Left ventricle myocardium superior (tissue), 1 donor: Measurements from ENCODE around the gene SLC1A4. TPM values are rescaled to one million over a fixed set of nuclear protein-coding genes. Genes with fewer than 3 reads are reported as not detected.

Source experiments
- ATAC-seq: fragments of 200-7000 bp; cut with Tn5 transposase; one replicate; pipeline ENCODE4 v1.9.1; 2020; ENCODE audit warnings: mild to moderate bottlenecking, moderate library complexity
- DNase-seq: peaks from one replicate; pipeline ENCODE4 v3.0.0-alpha.2; 2020
- intact Hi-C: fragments of 100-400 bp; cut with micrococcal nuclease; formaldehyde crosslinking; loops from one replicate; pipeline ENCODE4 v1.11.0; 2022
- total RNA-seq: library from RNA; stranded (reverse); fragmentation: NEBNext Ultra II Directional; extraction: Animal tissue kit (Norgen Biotek cat#: 25700); gene quantifications from one replicate; pipeline ENCODE4 v1.2.1, GENCODE V29; 2021
- donor health status: DM: no; HTN: yes; CAD: no; lungs with severe emphysema.

The SLC1A4 gene
- total RNA-seq, 1 donor from 2014 or later, result 6.2 TPM

DNA sequence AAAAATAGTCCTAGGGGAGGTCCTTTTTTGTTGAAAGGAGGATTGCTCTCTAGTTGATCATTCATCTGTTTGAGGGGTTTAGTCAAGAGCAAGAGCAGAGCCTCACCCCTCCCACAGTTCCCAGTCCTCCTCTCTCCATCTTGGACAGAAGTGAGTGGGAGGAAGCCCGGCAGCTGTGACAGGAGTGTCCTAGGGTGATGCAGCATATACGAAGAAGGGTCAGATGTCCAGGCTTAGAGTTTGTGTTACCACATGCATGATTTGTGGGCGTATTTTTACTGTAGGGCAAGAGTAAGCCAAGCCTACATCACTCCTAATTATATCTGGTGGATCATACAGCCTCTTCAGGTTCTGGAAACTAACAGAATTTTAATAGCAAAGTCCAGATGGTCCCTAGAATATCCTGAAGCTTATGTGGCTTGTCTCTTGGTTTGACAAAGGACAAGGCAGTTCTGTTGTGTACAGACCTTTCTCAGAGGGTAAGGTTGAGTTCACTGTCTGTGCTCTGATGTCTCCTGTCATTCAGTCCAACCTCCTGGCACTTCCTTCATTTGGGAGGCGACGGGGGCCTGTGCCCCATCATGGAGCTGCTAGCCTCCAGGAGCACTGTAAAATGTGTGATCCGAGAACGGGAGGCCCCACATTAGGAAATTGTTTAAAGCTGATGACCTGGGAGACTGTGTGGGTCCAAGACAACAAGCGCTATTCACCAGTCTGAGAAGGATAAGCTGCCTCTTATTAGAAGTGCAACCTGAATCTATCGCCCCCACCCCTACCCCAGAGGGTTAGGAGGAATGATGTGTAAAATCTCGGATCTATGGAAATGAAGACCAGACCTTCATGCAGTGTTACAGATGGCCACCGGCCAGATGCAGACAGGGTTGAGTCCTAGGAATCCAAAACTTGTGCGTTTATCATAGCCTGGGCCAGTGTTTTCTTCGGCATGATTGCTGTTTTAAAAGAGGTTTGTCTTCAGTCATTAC is 73.9 kb downstream of the SLC1A4 start:
- intact Hi-C loops, result loop anchor here (10.0 kb wide), 1 partner anchor 102 kb away; no protein-coding TSS in a partner anchor
- DNase-seq (no peak), ATAC-seq (no peak)

DNA sequence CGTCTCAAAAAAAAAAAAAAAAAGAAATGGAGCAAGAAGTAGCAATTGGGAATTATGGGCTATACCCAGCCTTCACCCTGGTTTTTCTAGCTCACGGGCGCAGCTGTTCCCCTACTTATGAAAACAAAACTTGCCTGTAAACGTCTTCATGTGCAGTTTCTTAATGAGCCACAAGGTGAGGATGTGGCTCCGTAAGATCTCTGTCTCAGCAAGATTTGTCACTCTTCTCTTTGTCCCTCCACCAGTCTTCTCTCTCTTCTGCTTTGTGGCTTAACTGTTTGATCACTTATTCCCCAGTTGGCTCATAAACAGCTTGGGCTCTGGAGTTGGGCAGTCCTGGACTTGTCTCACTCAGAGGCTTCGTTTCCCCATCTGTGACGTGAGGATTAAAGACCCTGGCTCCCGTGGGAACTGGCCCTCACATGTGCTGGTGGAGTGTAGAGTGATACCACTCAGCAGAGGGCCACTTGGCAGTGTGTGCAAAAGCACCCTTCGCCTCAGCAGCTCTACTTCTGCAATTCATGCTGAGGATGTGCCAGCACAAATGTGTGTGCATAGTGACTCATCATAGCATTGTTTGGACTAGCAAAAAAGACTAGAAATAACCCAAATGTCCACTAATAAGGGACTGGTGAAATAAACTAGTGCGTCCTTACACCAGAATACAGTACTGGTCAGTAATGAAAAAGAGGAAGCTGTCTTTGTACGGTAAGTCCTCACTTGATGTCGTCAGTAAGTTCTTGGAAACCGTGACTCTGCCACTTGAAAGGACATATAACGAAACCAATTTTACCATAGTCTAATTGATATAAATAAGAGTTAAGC is 75.7 kb downstream of the SLC1A4 start:
- DNase-seq, result peak; percentile 75
- intact Hi-C loops, result loop anchor here (10.0 kb wide), 1 partner anchor 100 kb away; no protein-coding TSS in a partner anchor
- ATAC-seq, result peak; percentile 80

DNA sequence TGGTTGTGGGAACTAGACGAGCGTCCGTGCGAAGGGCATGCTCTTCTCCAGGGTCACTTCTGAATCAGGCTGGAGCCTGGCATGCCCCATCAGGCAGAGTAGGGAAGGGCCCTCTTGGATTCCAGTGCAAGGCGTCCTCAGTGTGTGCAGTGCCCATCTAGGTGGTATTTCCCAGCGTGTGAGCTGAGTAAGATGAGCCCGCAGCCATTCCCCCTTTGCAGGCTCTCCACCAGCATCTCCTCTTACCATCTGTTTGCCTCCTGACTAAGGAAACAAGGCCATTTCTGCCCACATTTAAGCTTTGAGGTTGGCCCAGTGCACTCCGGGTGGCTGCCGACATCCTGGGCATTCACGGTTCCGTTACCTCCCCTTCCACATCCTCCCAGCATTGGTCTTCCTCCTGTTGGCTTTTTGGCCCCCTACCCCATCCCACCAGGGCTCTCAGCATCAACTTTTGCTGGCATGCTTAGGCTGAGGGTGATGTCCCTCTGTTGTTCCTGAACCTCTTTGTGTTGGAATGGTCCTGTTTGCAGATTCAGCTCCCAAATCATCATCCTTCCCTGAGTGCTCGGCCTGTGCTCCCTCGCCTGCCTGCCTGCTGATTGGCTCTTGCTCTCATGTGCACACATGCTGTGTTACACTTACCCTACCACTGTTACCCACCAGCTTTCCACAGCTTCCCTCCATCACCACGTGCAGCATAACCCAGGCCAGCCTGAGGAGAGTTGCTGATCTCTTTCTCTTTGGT is 78.8 kb downstream of the SLC1A4 start:
- ATAC-seq, result no peak
- no peak for DNase-seq
- intact Hi-C loops, result loop anchor here (10.0 kb wide), 1 partner anchor 97 kb away; no protein-coding TSS in a partner anchor

- ATAC-seq (no peak), DNase-seq (no peak)
- intact Hi-C loops, result loop anchor here (10.0 kb wide), 1 partner anchor 95 kb away; no protein-coding TSS in a partner anchor
These were observed 80.2 kb downstream of the SLC1A4 start for GRCh38 chr2:65069439-65069824.

GRCh38 chr2:65070172-65070830 is 81.1 kb downstream of the SLC1A4 start:
- no peak for DNase-seq
- ATAC-seq, result peak; percentile 48
- intact Hi-C loops, result loop anchor here (5.0 kb wide), 1 partner anchor 57 kb away; no protein-coding TSS in a partner anchor

GRCh38 chr2:65070856-65071255 is 81.7 kb downstream of the SLC1A4 start:
- no peak for ATAC-seq
- intact Hi-C loops, result loop anchor here (5.0 kb wide), 1 partner anchor 56 kb away; no protein-coding TSS in a partner anchor

DNA sequence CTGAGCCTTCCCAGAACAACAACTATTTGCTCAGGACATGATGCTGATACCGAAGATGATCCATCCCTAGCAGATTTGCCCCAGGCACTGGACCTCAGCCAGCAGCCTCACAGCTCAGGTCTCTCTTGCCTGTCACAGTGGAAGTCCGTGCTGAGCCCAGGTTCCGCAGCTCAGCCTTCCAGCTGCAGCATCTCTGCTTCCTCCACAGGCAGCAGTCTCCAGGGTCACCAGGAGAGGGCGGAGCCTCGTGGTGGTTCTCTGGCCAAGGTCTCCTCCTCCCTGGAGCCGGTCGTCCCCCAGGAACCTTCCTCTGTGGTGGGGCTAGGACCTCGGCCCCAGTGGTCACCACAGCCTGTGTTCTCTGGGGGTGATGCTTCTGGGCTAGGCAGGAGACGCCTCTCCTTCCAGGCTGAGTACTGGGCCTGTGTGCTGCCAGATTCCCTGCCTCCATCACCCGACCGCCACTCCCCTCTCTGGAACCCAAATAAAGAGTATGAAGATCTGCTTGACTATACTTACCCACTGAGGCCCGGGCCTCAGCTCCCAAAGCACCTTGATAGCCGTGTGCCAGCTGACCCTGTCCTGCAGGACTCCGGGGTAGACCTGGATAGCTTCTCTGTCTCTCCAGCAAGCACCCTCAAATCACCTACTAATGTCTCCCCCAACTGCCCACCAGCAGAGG is 82.4 kb downstream of the SLC1A4 start:
- intact Hi-C loops, result loop anchor here (5.0 kb wide), 1 partner anchor 56 kb away; no protein-coding TSS in a partner anchor
- DNase-seq (peak; percentile 60), ATAC-seq (no peak)

More at GRCh38 chr2:65070856-65071255, 81.7 kb downstream of the SLC1A4 start:
- no peak for DNase-seq

- intact Hi-C loops, result loop anchor here (5.0 kb wide), 1 partner anchor 55 kb away; no protein-coding TSS in a partner anchor
- no peak for DNase-seq
- no peak for ATAC-seq
These were observed 83.2 kb downstream of the SLC1A4 start for GRCh38 chr2:65072181-65072970.

Other genes with a start within 250 kb of the SLC1A4 start
- gene CEP68, start 67.0 kb downstream of the SLC1A4 start, total RNA-seq, result 19.5 TPM
- gene RAB1A, start 140.7 kb downstream of the SLC1A4 start, total RNA-seq, result 121 TPM
- gene ACTR2, start 238.4 kb downstream of the SLC1A4 start, total RNA-seq, result 109 TPM